Right lobe of liver (tissue), 6 donors: ENCODE measurements around the gene SMPDL3A. TPM values are rescaled to one million over a fixed set of nuclear protein-coding genes. Genes with fewer than 3 reads are reported as not detected.

ENCODE experiments used
- ATAC-seq, 4 donors: fragments of 200-7000 bp; cut with Tn5 transposase; one replicate each; pipeline ENCODE4 v1.9.1; 2020; ENCODE audit warnings: mild to moderate bottlenecking in 4 of 4, moderate library complexity in 4 of 4
- DNase-seq, 3 donors: peaks; one replicate each; pipeline ENCODE4 v3.0.0-alpha.2; 2020
- H3K27ac ChIP-seq, 3 donors: fragments of 200-600 bp; one replicate each; pipeline ENCODE4 v1.8.0; 2022
- H3K27me3 ChIP-seq, 2 donors: fragments of 200-600 bp; one replicate each; pipeline ENCODE4 v1.8.0; 2022
- H3K36me3 ChIP-seq, 4 donors: fragments of 200-600 bp; sonication (generic) in 1 of 4; one replicate each; pipeline versions ENCODE4 v1.5.1 to v1.8.0; 2017 to 2022; ENCODE audit warnings: control low read depth in 1 of 4
- H3K4me1 ChIP-seq, 4 donors: fragments of 200-600 bp; sonication (generic) in 1 of 4; one replicate each; pipeline versions ENCODE4 v1.5.1 to v1.8.0; 2017 to 2022; ENCODE audit warnings: control low read depth in 1 of 4
- H3K4me3 ChIP-seq, 3 donors: fragments of 200-600 bp; one replicate each; pipeline ENCODE4 v1.8.0; 2022
- H3K9me3 ChIP-seq, 4 donors: fragments of 200-600 bp; sonication (generic) in 1 of 4; one replicate each; pipeline versions ENCODE4 v1.5.1 to v1.8.0; 2017 to 2022; ENCODE audit warnings: control low read depth in 1 of 4
- CTCF ChIP-seq, 4 donors: fragments of 200-600 bp in 3 of 4; fragments of 450-650 bp in 1 of 4; IDR thresholded peaks; one replicate each; pipeline versions ENCODE4 v1.5.1 to v1.8.0; 2016 to 2022; ENCODE audit warnings: antibody characterized with exemption in 4 of 4, mild to moderate bottlenecking in 2 of 4
- POLR2A ChIP-seq: fragments of 450-650 bp; IDR thresholded peaks from one replicate; pipeline ENCODE4 v1.6.1; 2017; ENCODE audit warnings: antibody characterized with exemption, mild to moderate bottlenecking
- WGBS: methylation state at CpG from one replicate; pipeline ENCODE4 v1.1.6; 2018; ENCODE audit warnings: low coverage, low lambda C conversion rate; ENCODE audit not compliant: insufficient coverage; ENCODE audit errors: missing lambda C conversion rate; 5-methylcytosine and 5-hydroxymethylcytosine counted together
- intact Hi-C, 2 donors: fragments of 100-400 bp; cut with DNase I; formaldehyde crosslinking; loops; one replicate each; pipeline versions ENCODE4 v1.11.2 to v1.14.1; 2022
- total RNA-seq, 6 experiments: library from RNA; depleted of rRNA in 2 of 6; stranded (reverse); fragments of >200 nt in 2 of 6; fragmentation: NEBNext Ultra II Directional in 3 of 6; extraction: Animal tissue kit (Norgen Biotek cat#: 25700) in 3 of 6; gene quantifications; one replicate each; pipeline versions ENCODE4 v1.1.0 to v1.2.4, GENCODE V29; 2016 to 2023
- donor health status: DM: no; HTN: yes; CAD: no.
- donor health status: DM: no; HTN: no; CAD: no.
- donor health status: DM: no; HTN: no; CAD: no.
- donor health status: DM: no; HTN: yes; CAD: no.
- donor health status: DM: no; HTN: yes; CAD: no.

SMPDL3A gene
- total RNA-seq, 6 experiments from 2014 or later, result 27.5 to 51.9 (median 36.1) TPM

- ATAC-seq (no peak), DNase-seq (no peak)
- no peaks in the 10 kb centered on the region for H3K27me3 ChIP-seq
- no peak overlapping the region for H3K27ac ChIP-seq
- H3K36me3 ChIP-seq, result peaks cover 0 to 30% (median 6%) of the 10 kb centered on the region in 4 donors
- no peaks in the 10 kb centered on the region for H3K9me3 ChIP-seq
- TF ChIP-seq POLR2A, result no peak
- no peak for TF ChIP-seq CTCF (IDR thresholded peaks at IDR 0.05)
- 83% methylated on average over 5 of the region's 5 CpGs for WGBS
- no peak overlapping the region for H3K4me3 ChIP-seq
- intact Hi-C loops, result no loop called here
- peaks cover 0 to 16% (median 0%) of the 10 kb centered on the region in 4 donors for H3K4me1 ChIP-seq
Measured at GRCh38 chr6:122804962-122805485, 16.0 kb downstream of the SMPDL3A start.

- intact Hi-C loops, result no loop called here
- H3K4me3 ChIP-seq, result no peak overlapping the region
- WGBS, result 76% methylated on average over 2 of the region's 2 CpGs
- ATAC-seq, result peak in 1 of 4 donors; percentile 17
- H3K9me3 ChIP-seq, result no peaks in the 10 kb centered on the region
- peaks cover 0 to 39% (median 6%) of the 10 kb centered on the region in 4 donors for H3K36me3 ChIP-seq
- peaks cover 0 to 16% (median 0%) of the 10 kb centered on the region in 4 donors for H3K4me1 ChIP-seq
- no peak for DNase-seq
- TF ChIP-seq CTCF (IDR thresholded peaks at IDR 0.05) (no peak), POLR2A (no peak)
- no peak overlapping the region for H3K27ac ChIP-seq
- H3K27me3 ChIP-seq, result no peaks in the 10 kb centered on the region
Measured at GRCh38 chr6:122806291-122806690, 17.2 kb downstream of the SMPDL3A start.

GRCh38 chr6:122808121-122808885 is 19.2 kb downstream of the SMPDL3A start:
- Histone ChIP-seq H3K36me3 (peaks cover 0 to 39% (median 6%) of the 10 kb centered on the region in 4 donors), H3K9me3 (no peaks in the 10 kb centered on the region), H3K27ac (no peak overlapping the region), H3K27me3 (no peaks in the 10 kb centered on the region), H3K4me1 (peaks cover 0 to 7% (median 0%) of the 10 kb centered on the region in 4 donors), H3K4me3 (no peak overlapping the region)
- no peak for ATAC-seq
- WGBS, result 74% methylated on average over 10 of the region's 10 CpGs
- intact Hi-C loops, result no loop called here
- DNase-seq, result no peak
- TF ChIP-seq CTCF (IDR thresholded peaks at IDR 0.05) (no peak), POLR2A (no peak)

- Histone ChIP-seq H3K27me3 (no peaks in the 10 kb centered on the region), H3K4me3 (no peak overlapping the region), H3K27ac (no peak overlapping the region), H3K4me1 (peaks cover 0 to under 1% (median 0%) of the 10 kb centered on the region in 4 donors), H3K36me3 (peaks cover 0 to 39% (median 6%) of the 10 kb centered on the region in 4 donors), H3K9me3 (no peaks in the 10 kb centered on the region)
- WGBS, result 86% methylated on average over 4 of the region's 4 CpGs
- intact Hi-C loops, result no loop called here
- DNase-seq, result no peak
- TF ChIP-seq CTCF (IDR thresholded peaks at IDR 0.05) (no peak), POLR2A (no peak)
- no peak for ATAC-seq
Measured at GRCh38 chr6:122809001-122809400, 19.9 kb downstream of the SMPDL3A start.
